ENCODE measurements around the gene ZDHHC20. TPM values are rescaled to one million over a fixed set of nuclear protein-coding genes. Genes with fewer than 3 reads are reported as not detected.

The ZDHHC20 gene
- total RNA-seq, 2 experiments from 2014 or later = 48.0 to 50.7 TPM

- no peak overlapping the region for H3K27ac Mint-ChIP-seq
- no peaks in the 10 kb centered on the region for H3K9me3 Mint-ChIP-seq
- intact Hi-C loops (cut with micrococcal nuclease) = loop anchor here (5.0 kb wide), 1 partner anchor 139 kb away; no protein-coding TSS in a partner anchor
- no peak for DNase-seq
- no peak overlapping the region for H3K4me3 Mint-ChIP-seq
- H3K4me1 Mint-ChIP-seq (ENCODE audit: low read depth) = peaks cover 5% of the 10 kb centered on the region
- H3K27me3 Mint-ChIP-seq (ENCODE audit: low read depth) = no peaks in the 10 kb centered on the region
- CTCF ChIA-PET = no interaction called here
- no peaks in the 10 kb centered on the region for H3K36me3 Mint-ChIP-seq (ENCODE audit: low read depth)
Measured at GRCh38 chr13:21338156-21338555, 120.9 kb downstream of the ZDHHC20 start.

- CTCF ChIA-PET = no interaction called here
- no peaks in the 10 kb centered on the region for H3K9me3 Mint-ChIP-seq
- H3K4me3 Mint-ChIP-seq = no peak overlapping the region
- intact Hi-C loops (cut with micrococcal nuclease) = loop anchor here (5.0 kb wide), 1 partner anchor 141 kb away; no protein-coding TSS in a partner anchor
- DNase-seq = no peak
- H3K36me3 Mint-ChIP-seq (ENCODE audit: low read depth) = no peaks in the 10 kb centered on the region
- no peaks in the 10 kb centered on the region for H3K4me1 Mint-ChIP-seq (ENCODE audit: low read depth)
- no peak overlapping the region for H3K27ac Mint-ChIP-seq
- H3K27me3 Mint-ChIP-seq (ENCODE audit: low read depth) = no peaks in the 10 kb centered on the region
Measured at GRCh38 chr13:21336609-21337349, 122.3 kb downstream of the ZDHHC20 start.

GRCh38 chr13:21333186-21333585, 125.9 kb downstream of the ZDHHC20 start:
- Mint-ChIP-seq H3K4me3 (no peak overlapping the region), H3K36me3 (ENCODE audit: low read depth) (no peaks in the 10 kb centered on the region), H3K27me3 (ENCODE audit: low read depth) (no peaks in the 10 kb centered on the region), H3K4me1 (ENCODE audit: low read depth) (peaks cover 11% of the 10 kb centered on the region), H3K9me3 (no peaks in the 10 kb centered on the region), H3K27ac (no peak overlapping the region)
- CTCF ChIA-PET = no interaction called here
- DNase-seq = no peak
- intact Hi-C loops (cut with micrococcal nuclease) = no loop called here

- Mint-ChIP-seq H3K4me3 (no peak overlapping the region), H3K36me3 (ENCODE audit: low read depth) (no peaks in the 10 kb centered on the region), H3K27ac (no peak overlapping the region), H3K4me1 (ENCODE audit: low read depth) (peaks cover 15% of the 10 kb centered on the region), H3K9me3 (no peaks in the 10 kb centered on the region), H3K27me3 (ENCODE audit: low read depth) (no peaks in the 10 kb centered on the region)
- DNase-seq = no peak
- intact Hi-C loops (cut with micrococcal nuclease) = no loop called here
- CTCF ChIA-PET = interaction anchor here (1.2 kb wide), 2 partner anchors 81 to 147 kb away, joined by 3 to 4 read pairs; no protein-coding TSS in a partner anchor
Measured at GRCh38 chr13:21330126-21330861, 128.8 kb downstream of the ZDHHC20 start.

- H3K4me1 Mint-ChIP-seq (ENCODE audit: low read depth) = peaks cover 22% of the 10 kb centered on the region
- no peaks in the 10 kb centered on the region for H3K9me3 Mint-ChIP-seq
- no peaks in the 10 kb centered on the region for H3K36me3 Mint-ChIP-seq (ENCODE audit: low read depth)
- intact Hi-C loops (cut with micrococcal nuclease) = no loop called here
- no peak overlapping the region for H3K27ac Mint-ChIP-seq
- no peak overlapping the region for H3K4me3 Mint-ChIP-seq
- no peaks in the 10 kb centered on the region for H3K27me3 Mint-ChIP-seq (ENCODE audit: low read depth)
- CTCF ChIA-PET = interaction anchor here (0.6 to 1.6 kb wide), 4 partner anchors 81 to 148 kb away, joined by 3 to 6 read pairs (median 4); no protein-coding TSS in a partner anchor
- DNase-seq = no peak
Measured at GRCh38 chr13:21328836-21329477, 130.1 kb downstream of the ZDHHC20 start.

GRCh38 chr13:21328201-21328600, 130.9 kb downstream of the ZDHHC20 start:
- CTCF ChIA-PET = interaction anchor here (0.9 to 1.6 kb wide), 2 partner anchors 87 to 149 kb away, joined by 4 to 6 read pairs; no protein-coding TSS in a partner anchor
- DNase-seq = no peak
- no peaks in the 10 kb centered on the region for H3K9me3 Mint-ChIP-seq
- H3K27me3 Mint-ChIP-seq (ENCODE audit: low read depth) = no peaks in the 10 kb centered on the region
- no peaks in the 10 kb centered on the region for H3K36me3 Mint-ChIP-seq (ENCODE audit: low read depth)
- peaks cover 22% of the 10 kb centered on the region for H3K4me1 Mint-ChIP-seq (ENCODE audit: low read depth)
- H3K4me3 Mint-ChIP-seq = no peak overlapping the region
- intact Hi-C loops (cut with micrococcal nuclease) = no loop called here
- H3K27ac Mint-ChIP-seq = no peak overlapping the region

GRCh38 chr13:21326155-21327031, 132.7 kb downstream of the ZDHHC20 start:
- Mint-ChIP-seq H3K4me3 (peak overlapping the region; percentile 31), H3K27me3 (ENCODE audit: low read depth) (no peaks in the 10 kb centered on the region), H3K27ac (no peak overlapping the region), H3K9me3 (no peaks in the 10 kb centered on the region), H3K36me3 (ENCODE audit: low read depth) (no peaks in the 10 kb centered on the region), H3K4me1 (ENCODE audit: low read depth) (peaks cover 22% of the 10 kb centered on the region)
- peak; percentile 34 for DNase-seq
- CTCF ChIA-PET = interaction anchor here (1.0 kb wide), 1 partner anchor 14 kb away, joined by 4 read pairs; no protein-coding TSS in a partner anchor
- intact Hi-C loops (cut with micrococcal nuclease) = loop anchor here (2.0 kb wide), 1 partner anchor 28 kb away; no protein-coding TSS in a partner anchor

- CTCF ChIA-PET = interaction anchor here (1.1 kb wide), 1 partner anchor 28 kb away, joined by 4 read pairs; no protein-coding TSS in a partner anchor
- no peak overlapping the region for H3K4me3 Mint-ChIP-seq
- H3K27ac Mint-ChIP-seq = no peak overlapping the region
- H3K27me3 Mint-ChIP-seq (ENCODE audit: low read depth) = no peaks in the 10 kb centered on the region
- DNase-seq = no peak
- no peaks in the 10 kb centered on the region for H3K9me3 Mint-ChIP-seq
- intact Hi-C loops (cut with micrococcal nuclease) = loop anchor here (2.0 kb wide), 1 partner anchor 20 kb away; no protein-coding TSS in a partner anchor
- no peaks in the 10 kb centered on the region for H3K36me3 Mint-ChIP-seq (ENCODE audit: low read depth)
- peaks cover 19% of the 10 kb centered on the region for H3K4me1 Mint-ChIP-seq (ENCODE audit: low read depth)
Measured at GRCh38 chr13:21324803-21325202, 134.3 kb downstream of the ZDHHC20 start.

GRCh38 chr13:21322988-21323387, 136.1 kb downstream of the ZDHHC20 start:
- Mint-ChIP-seq H3K9me3 (no peaks in the 10 kb centered on the region), H3K27me3 (ENCODE audit: low read depth) (no peaks in the 10 kb centered on the region), H3K4me1 (ENCODE audit: low read depth) (peaks cover 12% of the 10 kb centered on the region), H3K36me3 (ENCODE audit: low read depth) (peaks cover 5% of the 10 kb centered on the region), H3K4me3 (no peak overlapping the region), H3K27ac (no peak overlapping the region)
- DNase-seq = no peak
- intact Hi-C loops (cut with micrococcal nuclease) = no loop called here
- CTCF ChIA-PET = no interaction called here
